MM.1S (cell line): ENCODE measurements around the gene STAP2.

Experiments used
- DNase-seq: peaks from one replicate; pipeline ENCODE4 v3.0.0-alpha.2; 2015
- H2AFZ ChIP-seq: fragments of 300-600 bp; sonication (generic); 2 replicates; pipeline ENCODE4 v1.6.0; 2016; ENCODE audit warnings: antibody characterized with exemption, low read length
- H3F3A ChIP-seq: fragments of 300-600 bp; sonication (generic); 2 replicates; pipeline ENCODE4 v1.6.1; 2016; ENCODE audit warnings: mild to moderate bottlenecking, antibody characterized with exemption, low read length, moderate library complexity, mixed read lengths; ENCODE audit not compliant: insufficient read depth
- H3K27ac ChIP-seq: fragments of 300-600 bp; sonication (generic); 2 replicates; pipeline ENCODE4 v1.5.1; 2016; ENCODE audit warnings: mild to moderate bottlenecking, low read length
- H3K27me3 ChIP-seq: fragments of 300-600 bp; sonication (generic); replicated peaks from 2 replicates; pipeline ENCODE4 v1.6.0; 2016; ENCODE audit warnings: low read length; ENCODE audit not compliant: insufficient read depth
- H3K36me3 ChIP-seq: fragments of 300-600 bp; sonication (generic); replicated peaks from 2 replicates; pipeline ENCODE4 v1.6.1; 2016; ENCODE audit warnings: mild to moderate bottlenecking, low read length, mixed read lengths; ENCODE audit not compliant: insufficient read depth
- H3K4me1 ChIP-seq: fragments of 300-600 bp; sonication (generic); 2 replicates; pipeline ENCODE4 v1.6.1; 2016; ENCODE audit warnings: low read length, mixed read lengths
- H3K4me2 ChIP-seq: fragments of 300-600 bp; sonication (generic); 2 replicates; pipeline ENCODE4 v1.6.0; 2016; ENCODE audit warnings: low read depth, low read length
- H3K4me3 ChIP-seq: fragments of 300-600 bp; sonication (generic); 2 replicates; pipeline ENCODE4 v1.5.1; 2016; ENCODE audit warnings: low read length, mixed read lengths
- H3K79me2 ChIP-seq: fragments of 300-600 bp; sonication (generic); 2 replicates; pipeline ENCODE4 v1.6.1; 2016; ENCODE audit warnings: mixed run types, low read length, mixed read lengths
- H3K9ac ChIP-seq: fragments of 300-600 bp; sonication (generic); 2 replicates; pipeline ENCODE4 v1.6.1; 2016; ENCODE audit warnings: low read length, mixed read lengths
- H3K9me2 ChIP-seq: fragments of 300-600 bp; sonication (generic); replicated peaks from 2 replicates; pipeline ENCODE4 v1.6.1; 2016; ENCODE audit warnings: mild to moderate bottlenecking, low read length, mixed read lengths; ENCODE audit not compliant: insufficient read depth
- H3K9me3 ChIP-seq: fragments of 300-600 bp; sonication (generic); replicated peaks from 2 replicates; pipeline ENCODE4 v1.6.1; 2016; ENCODE audit warnings: mild to moderate bottlenecking, low read length, mixed read lengths; ENCODE audit not compliant: insufficient read depth
- H4K20me1 ChIP-seq: fragments of 300-600 bp; sonication (generic); 2 replicates; pipeline ENCODE4 v1.6.1; 2016; ENCODE audit warnings: mild to moderate bottlenecking, low read length, moderate library complexity, mixed read lengths; ENCODE audit not compliant: insufficient read depth
- CTCF ChIP-seq: fragments of 300-600 bp; sonication (generic); IDR thresholded peaks from 2 replicates; pipeline ENCODE4 v1.5.1; 2016; ENCODE audit warnings: antibody characterized with exemption, low read length, mixed read lengths
- EZH2 ChIP-seq: fragments of 300-600 bp; sonication (generic); optimal IDR thresholded peaks from 2 replicates; pipeline ENCODE3; 2017; ENCODE audit warnings: low read depth, mild to moderate bottlenecking, antibody characterized with exemption, low read length, mixed read lengths
- EZH2phosphoT487 ChIP-seq: fragments of 300-600 bp; sonication (generic); IDR thresholded peaks from 2 replicates; pipeline ENCODE4 v1.6.1; 2018; ENCODE audit warnings: antibody characterized with exemption, low read length

STAP2 gene

DNA sequence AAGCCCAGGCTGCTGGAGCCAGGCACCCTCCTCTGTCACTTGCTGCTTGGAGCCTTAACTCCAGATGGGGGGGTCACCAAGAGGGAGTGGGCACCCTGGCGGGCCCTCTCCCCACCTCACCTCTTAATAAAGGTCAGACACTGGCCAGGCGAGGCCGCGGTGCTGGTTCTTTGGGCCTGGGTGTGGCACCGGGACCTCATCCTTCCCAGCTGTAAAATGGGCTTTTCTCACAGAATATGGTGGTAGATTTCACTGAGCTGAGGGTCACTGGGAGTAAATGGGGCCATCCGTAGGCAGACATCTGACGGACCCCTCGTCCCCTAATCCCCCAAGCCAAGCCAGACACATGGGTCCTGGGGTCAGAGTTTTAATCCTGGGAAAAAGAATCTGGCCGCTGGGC lies 14.9 kb downstream of the STAP2 start:
- H3K79me2 ChIP-seq = no peaks in the 10 kb centered on the region
- 0 out of 2 replicates have a peak, but pooled peaks cover 3% of the 10 kb centered on the region for H3K4me1 ChIP-seq
- H3K4me2 ChIP-seq = no peak overlapping the region
- no peak for DNase-seq
- no peaks in the 10 kb centered on the region for H3K9me3 ChIP-seq
- no peak overlapping the region for H2AFZ ChIP-seq
- peaks cover 35% of the 10 kb centered on the region for H3K27me3 ChIP-seq
- H3F3A ChIP-seq = no peaks in the 10 kb centered on the region
- no peak overlapping the region for H3K27ac ChIP-seq
- no peaks in the 10 kb centered on the region for H3K36me3 ChIP-seq
- no peak overlapping the region for H3K9ac ChIP-seq
- H4K20me1 ChIP-seq = no peaks in the 10 kb centered on the region
- H3K9me2 ChIP-seq = no peaks in the 10 kb centered on the region
- no peak overlapping the region for H3K4me3 ChIP-seq
- no peak for TF ChIP-seq EZH2
- no peak for TF ChIP-seq CTCF
- no peak for TF ChIP-seq EZH2phosphoT487

DNA sequence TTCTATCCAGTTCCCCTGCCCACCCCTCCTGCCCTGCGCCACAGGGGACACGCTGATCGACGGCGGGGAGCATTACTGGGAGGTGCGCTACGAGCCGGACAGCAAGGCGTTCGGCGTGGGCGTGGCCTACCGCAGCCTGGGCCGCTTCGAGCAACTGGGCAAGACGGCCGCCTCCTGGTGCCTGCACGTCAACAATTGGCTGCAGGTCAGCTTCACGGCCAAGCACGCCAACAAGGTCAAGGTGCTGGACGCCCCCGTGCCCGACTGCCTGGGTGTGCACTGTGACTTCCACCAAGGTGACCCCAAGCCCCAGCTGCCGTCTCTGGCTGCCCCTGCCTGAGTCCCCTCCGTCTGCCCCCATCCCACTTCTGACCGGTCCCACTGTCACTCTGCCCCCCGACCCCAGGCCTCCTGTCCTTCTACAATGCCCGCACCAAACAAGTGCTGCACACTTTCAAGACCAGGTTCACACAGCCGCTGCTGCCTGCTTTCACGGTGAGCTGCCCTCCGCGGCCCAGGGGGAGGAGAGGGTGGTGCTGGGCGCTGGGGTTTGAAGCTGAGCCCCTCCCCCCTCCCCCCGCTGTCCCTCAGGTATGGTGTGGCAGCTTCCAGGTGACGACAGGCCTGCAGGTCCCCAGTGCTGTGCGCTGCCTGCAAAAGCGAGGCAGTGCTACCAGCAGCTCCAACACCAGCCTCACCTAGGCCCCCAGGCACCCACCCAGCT lies 15.5 kb downstream of the STAP2 start:
- Histone ChIP-seq H3K9ac (no peak overlapping the region), H3K4me2 (no peak overlapping the region), H3K36me3 (no peaks in the 10 kb centered on the region), H3K27ac (no peak overlapping the region), H2AFZ (no peak overlapping the region), H3K9me2 (no peaks in the 10 kb centered on the region), H4K20me1 (no peaks in the 10 kb centered on the region), H3K9me3 (no peaks in the 10 kb centered on the region), H3F3A (no peaks in the 10 kb centered on the region), H3K4me3 (no peak overlapping the region), H3K4me1 (0 out of 2 replicates have a peak, but pooled peaks cover 3% of the 10 kb centered on the region), H3K27me3 (peaks cover 41% of the 10 kb centered on the region), H3K79me2 (no peaks in the 10 kb centered on the region)
- TF ChIP-seq EZH2 = no peak
- no peak for TF ChIP-seq EZH2phosphoT487
- no peak for TF ChIP-seq CTCF
- DNase-seq = no peak

GRCh38 chr19:4320419-4320818 lies 18.2 kb downstream of the STAP2 start:
- H3K9me2 ChIP-seq = no peaks in the 10 kb centered on the region
- no peak overlapping the region for H3K4me3 ChIP-seq
- H3K79me2 ChIP-seq = no peaks in the 10 kb centered on the region
- peaks cover 59% of the 10 kb centered on the region for H3K27me3 ChIP-seq
- no peak for DNase-seq
- no peak overlapping the region for H3K9ac ChIP-seq
- H3F3A ChIP-seq = no peaks in the 10 kb centered on the region
- no peaks in the 10 kb centered on the region for H3K36me3 ChIP-seq
- no peak overlapping the region for H2AFZ ChIP-seq
- TF ChIP-seq CTCF (no peak), EZH2phosphoT487 (no peak), EZH2 (no peak)
- H3K4me1 ChIP-seq = no peaks in the 10 kb centered on the region
- no peaks in the 10 kb centered on the region for H4K20me1 ChIP-seq
- H3K4me2 ChIP-seq = no peak overlapping the region
- H3K27ac ChIP-seq = no peak overlapping the region
- no peaks in the 10 kb centered on the region for H3K9me3 ChIP-seq
